GM18511 (cell line): ENCODE measurements around the gene DIAPH2.

ENCODE experiments used
- ATAC-seq: cut with Tn5 transposase; IDR thresholded peaks from one replicate; pipeline ENCODE4 v1.9.1; 2021; ENCODE audit warnings: mild to moderate bottlenecking, moderate library complexity; ENCODE audit not compliant: unreplicated experiment

The DIAPH2 gene

GRCh38 chrX:97284531-97284930 lies 599.9 kb downstream of the DIAPH2 start:
- ATAC-seq: no peak

- ATAC-seq: no peak
Observed at GRCh38 chrX:97290199-97290598, 605.6 kb downstream of the DIAPH2 start.

DNA sequence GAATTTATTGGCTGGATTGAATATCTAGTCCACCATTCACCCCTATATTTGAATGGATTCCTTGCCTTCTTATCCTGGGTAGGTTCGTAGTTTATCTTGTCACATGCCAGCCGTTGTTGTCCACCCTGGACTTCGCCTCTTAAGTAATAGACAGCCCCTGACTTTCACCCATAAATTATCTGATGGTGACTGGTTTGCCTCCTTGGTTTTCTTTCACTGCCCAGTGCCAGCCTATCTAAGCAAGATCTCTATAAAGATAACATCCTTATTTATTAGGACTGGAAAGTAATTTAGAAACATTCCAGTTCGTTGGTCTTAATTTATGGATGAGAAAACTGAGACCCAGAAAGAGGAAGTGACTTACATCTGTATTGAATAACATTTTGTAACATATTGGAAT lies 609.4 kb downstream of the DIAPH2 start:
- no peak for ATAC-seq

DNA sequence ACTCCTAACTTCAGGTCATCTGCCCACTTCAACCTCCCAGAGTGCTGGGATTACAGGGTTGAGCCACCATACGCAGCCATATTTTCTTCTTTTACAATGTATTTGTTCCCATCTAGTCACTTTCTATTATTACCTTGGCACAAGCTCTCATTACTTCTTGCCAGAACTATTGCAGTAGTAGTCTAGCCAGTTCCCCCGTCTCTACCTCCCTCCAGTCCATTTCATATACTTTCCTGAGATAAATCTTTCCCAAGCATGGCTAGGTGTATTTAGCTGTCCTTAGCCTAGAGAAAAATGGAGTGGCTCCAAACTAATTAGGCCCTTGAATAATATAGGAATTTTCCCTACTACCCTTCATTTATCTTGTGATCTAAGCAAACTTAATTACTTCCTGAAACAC lies 611.3 kb downstream of the DIAPH2 start:
- no peak for ATAC-seq

DNA sequence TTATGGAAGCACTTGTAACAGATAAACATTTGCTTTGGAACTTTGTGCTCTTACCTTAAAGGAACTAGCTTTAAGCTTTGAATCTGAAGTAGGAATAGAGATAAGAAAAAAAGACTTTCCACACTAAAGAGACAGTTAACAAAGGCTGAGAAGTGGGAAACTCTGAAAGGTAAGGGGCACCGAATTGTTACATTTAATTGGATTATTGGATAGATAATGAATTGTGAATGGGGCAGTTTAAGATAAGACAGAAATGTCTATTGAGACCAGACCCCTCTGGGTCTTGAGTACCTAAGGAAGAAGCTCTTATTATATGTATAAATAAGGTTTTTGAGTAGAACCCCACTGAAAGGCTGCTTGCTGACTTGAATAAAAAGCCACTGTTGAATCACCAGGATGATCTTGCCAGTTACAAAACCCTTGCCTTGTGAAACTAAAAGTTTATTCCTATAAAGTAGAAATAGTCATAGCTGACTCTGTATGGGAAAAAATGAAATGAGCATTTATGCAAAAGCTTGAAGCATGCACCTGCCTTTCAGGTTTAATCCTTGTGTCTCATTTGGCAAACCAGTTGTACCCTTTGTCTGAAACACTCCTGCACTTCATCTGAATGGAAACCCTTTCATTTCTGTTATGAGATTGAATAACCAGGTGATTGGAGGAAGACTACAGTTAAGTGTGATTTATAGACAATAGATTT lies 622.3 kb downstream of the DIAPH2 start:
- ATAC-seq: no peak

DNA sequence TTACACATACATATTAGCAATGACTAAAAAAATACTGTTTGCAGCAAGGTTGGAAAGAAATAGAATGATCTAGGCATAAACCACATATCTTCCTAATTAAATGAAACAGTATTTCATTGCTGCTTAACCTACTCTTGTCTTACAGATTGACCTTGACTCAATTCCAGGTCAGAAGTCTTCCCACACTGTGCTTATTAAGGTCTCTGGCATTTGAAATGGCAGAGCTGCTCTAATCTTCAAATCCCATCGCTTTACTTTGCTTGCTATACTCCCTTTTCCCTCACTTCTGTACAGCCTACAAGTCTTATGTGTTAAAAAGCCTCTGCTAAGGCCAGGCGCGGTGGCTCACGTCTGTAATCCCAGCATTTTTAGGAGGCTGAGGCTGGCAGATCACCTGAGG lies 623.5 kb downstream of the DIAPH2 start:
- ATAC-seq: no peak

DNA sequence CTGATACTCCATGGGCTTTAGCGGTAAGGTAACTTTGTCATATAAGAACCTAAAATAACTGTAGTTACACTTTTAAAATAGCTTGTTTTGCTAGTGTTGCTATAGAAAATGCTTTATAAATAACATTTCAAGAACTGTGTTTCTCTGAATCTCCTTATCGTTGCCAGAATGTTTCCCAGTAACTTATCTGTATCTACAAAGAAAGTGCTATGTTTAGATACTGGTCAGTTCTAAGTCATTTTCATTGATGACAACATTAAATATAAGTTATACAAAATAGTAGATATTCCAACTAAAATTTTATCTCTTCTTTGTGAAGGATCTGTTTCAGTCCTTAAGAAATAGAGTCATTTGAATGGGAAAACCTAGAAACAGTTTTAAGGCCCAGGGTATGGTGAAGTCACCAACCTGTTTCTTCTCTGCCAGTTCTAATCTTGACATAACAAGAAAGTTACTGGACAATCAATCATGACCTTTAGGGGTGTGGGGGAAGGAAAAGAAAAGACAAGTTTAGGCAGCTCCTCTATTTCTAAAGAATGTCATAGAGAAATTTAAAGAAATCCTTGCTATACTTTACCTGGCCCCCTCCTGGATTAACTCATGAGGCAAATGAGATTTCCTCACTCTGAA lies 625.0 kb downstream of the DIAPH2 start:
- ATAC-seq: no peak

GRCh38 chrX:97310373-97310772 lies 625.7 kb downstream of the DIAPH2 start:
- ATAC-seq: no peak

DNA sequence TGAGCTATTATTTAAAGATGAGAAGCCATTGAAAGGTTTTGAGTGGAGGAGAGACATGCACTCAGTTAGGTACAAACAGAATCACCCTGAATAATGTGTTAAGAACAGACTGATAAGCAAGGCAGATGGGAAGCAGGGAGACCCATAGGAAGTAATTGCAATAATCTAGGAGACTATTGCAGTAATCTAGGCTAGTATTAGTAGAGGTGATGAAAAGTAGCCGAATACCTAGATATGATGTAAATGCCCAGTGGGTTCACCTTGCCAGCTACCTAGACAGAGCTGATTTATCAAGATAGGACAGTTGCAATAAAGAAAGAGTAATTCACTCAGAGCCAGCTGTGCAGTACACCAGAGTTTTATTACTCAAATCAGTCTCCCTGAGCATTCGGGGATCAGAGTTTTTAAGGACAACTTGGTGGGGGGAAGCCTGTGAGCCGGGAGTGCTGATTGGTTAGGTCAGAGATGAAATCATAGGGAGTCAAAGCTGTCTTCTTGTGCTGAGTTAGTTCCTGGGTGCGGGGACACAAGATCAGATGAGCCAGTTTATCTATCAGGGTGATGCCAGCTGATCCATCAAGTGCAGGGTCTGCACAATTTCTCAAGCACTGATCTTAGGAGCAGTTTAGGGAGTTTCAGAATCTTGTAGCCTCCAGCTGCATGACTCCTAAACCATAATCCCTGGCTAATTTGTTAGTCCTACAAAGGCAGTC lies 626.6 kb downstream of the DIAPH2 start:
- ATAC-seq: no peak

GRCh38 chrX:97314345-97314744 lies 629.7 kb downstream of the DIAPH2 start:
- ATAC-seq: no peak

GRCh38 chrX:97315939-97316338 lies 631.3 kb downstream of the DIAPH2 start:
- no peak for ATAC-seq

- ATAC-seq: no peak
Observed at GRCh38 chrX:97320305-97320704, 635.7 kb downstream of the DIAPH2 start.

DNA sequence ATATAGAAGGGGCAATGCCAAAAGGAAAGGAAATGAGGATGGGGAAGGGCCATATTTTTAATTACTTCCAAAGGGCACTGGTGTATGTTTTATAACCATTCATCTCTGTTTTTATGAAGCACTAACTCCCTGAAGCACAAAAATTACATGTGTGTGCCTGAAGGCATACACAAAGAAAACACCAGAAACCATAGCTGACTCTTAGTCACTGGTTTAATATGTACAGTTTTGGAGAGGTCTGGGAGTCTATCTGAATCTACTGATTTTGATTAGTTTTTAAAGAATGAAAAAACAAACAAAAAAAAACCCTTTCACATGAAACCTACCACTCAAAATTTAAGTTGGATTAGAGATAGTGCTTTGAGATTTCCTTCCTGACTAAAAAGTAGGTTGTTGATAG lies 637.8 kb downstream of the DIAPH2 start:
- ATAC-seq: no peak

DNA sequence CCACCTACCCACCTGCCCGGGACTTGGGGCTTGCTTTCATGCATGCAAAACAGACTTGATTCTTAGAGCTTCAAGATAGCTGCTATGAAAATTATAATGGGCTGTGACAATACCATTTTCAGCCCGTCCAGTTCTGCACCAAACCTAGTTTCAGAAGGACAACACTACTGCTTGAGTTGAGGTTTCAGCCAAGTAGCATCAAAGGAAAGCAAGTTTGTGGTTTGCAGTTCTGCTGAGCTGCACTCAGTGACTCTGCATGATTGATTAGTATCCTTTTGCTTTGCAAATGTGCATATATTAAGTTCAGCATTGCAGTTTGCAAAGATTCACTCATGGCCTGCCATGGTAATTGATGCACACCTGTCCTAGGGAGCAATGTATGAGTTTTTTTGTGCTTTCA lies 641.8 kb downstream of the DIAPH2 start:
- ATAC-seq: peak; percentile 94

- ATAC-seq: no peak
Observed at GRCh38 chrX:97328853-97329390, 644.3 kb downstream of the DIAPH2 start.

- ATAC-seq: peak; percentile 50
Observed at GRCh38 chrX:97330151-97330550, 645.5 kb downstream of the DIAPH2 start.

GRCh38 chrX:97332963-97333362 lies 648.3 kb downstream of the DIAPH2 start:
- ATAC-seq: no peak

DNA sequence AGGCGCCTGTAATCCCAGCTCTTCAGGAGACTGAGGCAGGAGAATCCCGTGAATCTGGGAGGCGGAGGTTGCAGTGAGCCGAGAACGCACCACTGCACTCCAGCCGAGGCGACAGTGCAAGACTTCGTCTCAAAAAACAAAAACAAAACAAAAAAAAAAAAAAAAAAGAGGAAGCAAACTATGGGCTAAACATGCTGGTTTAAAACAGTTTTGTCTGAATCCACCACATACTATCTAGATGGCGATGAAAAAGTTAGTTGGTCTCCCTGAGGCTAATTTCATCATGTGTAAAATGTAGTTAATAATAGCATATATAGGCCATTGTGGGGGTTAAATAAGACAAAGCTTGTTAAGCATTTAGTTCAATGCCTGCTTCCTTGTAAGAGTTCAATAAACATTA lies 650.2 kb downstream of the DIAPH2 start:
- no peak for ATAC-seq

- ATAC-seq: no peak
Observed at GRCh38 chrX:97344724-97345123, 660.1 kb downstream of the DIAPH2 start.

DNA sequence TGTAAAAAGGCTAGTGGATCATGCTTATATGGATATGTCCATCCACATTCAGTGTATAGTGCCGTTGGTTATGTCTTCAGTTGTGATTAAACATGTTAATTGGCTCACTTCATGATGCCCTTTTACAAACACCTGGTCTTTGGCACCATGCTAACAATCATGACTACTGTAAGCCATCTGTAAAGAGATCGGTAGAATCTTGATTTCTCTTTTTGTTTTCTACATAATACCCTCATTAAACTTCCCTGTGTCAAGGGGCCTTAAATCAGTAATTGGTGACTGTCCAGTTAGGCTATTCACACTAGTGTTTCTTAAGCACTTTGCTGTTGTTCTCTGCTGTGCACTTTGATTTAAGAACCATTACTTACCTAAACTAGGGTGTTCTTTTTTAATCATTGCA lies 674.3 kb downstream of the DIAPH2 start:
- ATAC-seq: no peak

- ATAC-seq: no peak
Observed at GRCh38 chrX:97363843-97364242, 679.2 kb downstream of the DIAPH2 start.

GRCh38 chrX:97366237-97366636 lies 681.6 kb downstream of the DIAPH2 start:
- no peak for ATAC-seq
